CD4-positive, alpha-beta T cell treated with Interleukin-4 for 1 hour (primary cell): ENCODE data around the gene TNPO3.
"Not testable (repeated sequence)": the region's sequence is repeated elsewhere in the genome, so short reads cannot be mapped to it uniquely, and the experiment has no call there.

Experiments
- DNase-seq, 2 donors: peaks; one replicate each; pipeline ENCODE4 v3.0.0-alpha.2; 2020 to 2022

Gene TNPO3

DNA sequence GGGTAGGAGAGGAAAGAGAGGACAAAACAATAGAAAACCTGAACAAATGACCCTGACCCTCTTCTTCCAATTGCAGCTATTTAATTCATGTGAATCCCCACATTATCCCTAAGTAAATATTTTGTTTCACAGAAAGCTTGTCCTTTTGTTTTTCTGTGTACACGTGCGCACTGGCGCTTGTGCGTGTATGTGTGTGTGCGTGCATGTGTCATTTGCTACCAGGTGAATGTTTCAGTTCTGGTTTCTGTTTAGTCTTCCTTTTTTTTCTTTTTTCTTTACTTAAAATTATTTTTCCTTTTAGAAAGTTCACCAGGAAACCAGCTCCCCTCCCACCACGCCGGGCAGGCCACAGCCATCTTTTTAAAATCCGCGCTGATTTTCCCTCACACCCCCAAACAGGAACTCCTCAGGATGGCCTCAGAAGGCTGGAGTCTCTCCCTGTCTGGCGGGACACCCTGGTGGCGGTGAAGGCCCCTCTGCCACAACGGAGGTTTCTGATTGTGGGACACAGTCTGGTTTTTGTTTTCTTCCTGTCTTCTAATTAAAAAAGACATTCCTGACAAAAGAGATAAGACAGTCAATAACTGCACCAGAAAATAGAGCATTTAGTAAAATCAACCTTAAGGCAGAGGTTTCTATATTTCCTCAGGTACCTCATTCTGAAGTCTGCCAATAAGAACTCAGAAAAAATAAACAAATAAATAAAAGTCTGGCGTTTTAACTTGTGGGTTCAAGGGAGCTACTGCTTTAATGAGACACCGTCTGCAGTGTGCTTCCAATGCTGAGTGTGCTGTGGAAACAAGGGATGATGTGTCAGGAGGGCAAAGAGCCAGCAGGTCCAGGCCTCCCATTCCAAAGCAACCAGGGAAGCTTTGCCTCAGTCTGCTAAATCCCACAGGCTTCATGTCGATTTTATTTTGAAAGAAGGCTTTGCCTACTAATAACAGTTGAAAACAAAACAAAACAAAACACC lies 99.8 kb downstream of the TNPO3 start:
- DNase-seq = no peak

- DNase-seq = no peak
Measured at GRCh38 chr7:128954150-128954549, 100.8 kb downstream of the TNPO3 start.

- DNase-seq = no peak
Measured at GRCh38 chr7:128951296-128951695, 103.6 kb downstream of the TNPO3 start.

GRCh38 chr7:128948976-128949760 lies 105.7 kb downstream of the TNPO3 start:
- no peak for DNase-seq

DNA sequence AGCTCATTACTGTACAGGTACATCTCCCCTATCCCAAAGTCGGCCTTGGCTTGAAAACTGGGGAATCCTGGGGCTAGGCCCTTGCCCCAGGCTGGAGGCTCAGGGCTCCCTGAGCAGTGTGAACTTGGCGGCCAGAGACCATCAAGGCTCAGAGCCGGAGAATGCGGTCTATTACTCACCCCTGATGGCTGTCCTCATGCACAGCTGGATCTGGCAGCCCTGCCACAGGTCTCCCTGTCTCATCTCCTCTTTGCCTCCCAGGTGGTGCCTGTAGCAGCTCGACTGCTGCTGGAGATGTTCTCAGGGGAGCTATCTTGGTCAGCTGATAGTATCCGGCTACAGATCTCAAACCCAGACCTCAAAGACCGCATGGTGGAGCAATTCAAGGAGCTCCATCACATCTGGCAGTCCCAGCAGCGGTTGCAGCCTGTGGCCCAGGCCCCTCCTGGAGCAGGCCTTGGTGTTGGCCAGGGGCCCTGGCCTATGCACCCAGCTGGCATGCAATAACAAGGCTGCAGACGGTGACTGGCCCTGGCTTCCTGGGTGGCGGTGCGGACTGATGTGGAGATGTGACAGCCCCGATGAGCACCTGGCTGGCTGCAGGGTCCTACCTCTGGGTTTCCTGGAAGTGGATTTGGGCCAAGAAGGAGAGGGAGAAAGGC lies 106.5 kb downstream of the TNPO3 start:
- no peak for DNase-seq

- DNase-seq = no peak
Measured at GRCh38 chr7:128947854-128948253, 107.1 kb downstream of the TNPO3 start.

GRCh38 chr7:128946936-128947830 lies 107.7 kb downstream of the TNPO3 start:
- no peak for DNase-seq

DNA sequence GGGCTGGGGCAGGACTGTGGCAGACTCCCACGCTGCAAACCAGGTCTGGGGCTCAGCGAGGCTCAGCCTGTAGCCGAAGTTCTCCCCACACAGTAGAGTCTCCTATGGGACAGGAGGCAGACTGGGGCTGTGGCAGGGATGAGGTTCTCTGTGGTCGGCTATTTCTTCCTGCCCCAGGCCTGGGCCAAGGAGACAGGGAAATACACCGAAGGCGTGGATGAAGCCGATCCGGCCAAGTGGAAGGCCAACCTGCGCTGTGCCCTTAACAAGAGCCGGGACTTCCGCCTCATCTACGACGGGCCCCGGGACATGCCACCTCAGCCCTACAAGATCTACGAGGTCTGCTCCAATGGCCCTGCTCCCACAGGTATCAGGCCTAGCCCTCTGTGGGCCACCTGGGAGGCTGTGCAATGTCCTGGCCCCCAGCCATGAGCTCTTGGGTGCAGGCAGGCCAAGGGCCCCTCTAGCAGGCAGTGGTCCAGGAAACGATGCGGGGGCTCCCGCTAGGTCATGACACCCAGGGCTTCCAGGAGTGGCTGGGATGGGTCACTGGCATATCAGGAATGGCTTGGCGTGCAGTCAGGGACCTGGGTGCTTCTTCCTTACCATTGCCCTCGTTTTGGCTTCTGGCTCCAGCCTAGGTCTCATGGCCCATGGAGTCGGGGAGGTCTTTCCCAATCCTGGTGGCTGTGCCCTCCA lies 109.1 kb downstream of the TNPO3 start:
- no peak for DNase-seq

- DNase-seq = no peak
Measured at GRCh38 chr7:128944487-128945236, 110.2 kb downstream of the TNPO3 start.

GRCh38 chr7:128943251-128943650 lies 111.7 kb downstream of the TNPO3 start:
- not testable (repeated sequence) for DNase-seq

- no peak for DNase-seq
Measured at GRCh38 chr7:128941946-128942526, 112.9 kb downstream of the TNPO3 start.

DNA sequence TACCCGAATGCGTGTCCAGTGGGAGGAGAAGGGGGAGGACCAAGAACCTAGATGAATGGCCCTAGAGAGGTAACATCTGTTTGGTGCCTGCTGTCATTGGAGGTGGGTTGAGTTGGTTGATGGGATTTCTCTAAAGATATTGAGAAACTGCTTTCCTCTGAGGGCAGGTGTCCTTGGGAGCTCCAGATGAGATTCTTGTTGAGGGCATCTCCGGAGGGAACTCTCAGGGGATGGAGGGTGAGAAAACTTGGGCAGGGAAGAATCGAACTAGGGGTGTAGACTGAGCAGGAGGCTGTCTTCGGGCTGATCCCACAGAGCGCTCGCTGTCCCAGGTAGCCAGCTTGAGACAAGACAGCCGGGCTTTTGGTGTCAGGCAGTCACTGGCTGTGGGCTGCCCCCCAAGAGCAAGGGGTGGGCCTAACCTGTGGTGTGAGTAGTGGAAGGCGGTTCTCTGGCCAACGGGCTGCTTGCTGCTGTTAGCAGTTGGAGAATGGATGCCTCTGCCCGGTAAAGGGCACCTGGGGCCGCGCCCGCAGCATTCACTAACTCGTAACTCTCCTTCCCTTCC lies 113.5 kb downstream of the TNPO3 start:
- no peak for DNase-seq

DNA sequence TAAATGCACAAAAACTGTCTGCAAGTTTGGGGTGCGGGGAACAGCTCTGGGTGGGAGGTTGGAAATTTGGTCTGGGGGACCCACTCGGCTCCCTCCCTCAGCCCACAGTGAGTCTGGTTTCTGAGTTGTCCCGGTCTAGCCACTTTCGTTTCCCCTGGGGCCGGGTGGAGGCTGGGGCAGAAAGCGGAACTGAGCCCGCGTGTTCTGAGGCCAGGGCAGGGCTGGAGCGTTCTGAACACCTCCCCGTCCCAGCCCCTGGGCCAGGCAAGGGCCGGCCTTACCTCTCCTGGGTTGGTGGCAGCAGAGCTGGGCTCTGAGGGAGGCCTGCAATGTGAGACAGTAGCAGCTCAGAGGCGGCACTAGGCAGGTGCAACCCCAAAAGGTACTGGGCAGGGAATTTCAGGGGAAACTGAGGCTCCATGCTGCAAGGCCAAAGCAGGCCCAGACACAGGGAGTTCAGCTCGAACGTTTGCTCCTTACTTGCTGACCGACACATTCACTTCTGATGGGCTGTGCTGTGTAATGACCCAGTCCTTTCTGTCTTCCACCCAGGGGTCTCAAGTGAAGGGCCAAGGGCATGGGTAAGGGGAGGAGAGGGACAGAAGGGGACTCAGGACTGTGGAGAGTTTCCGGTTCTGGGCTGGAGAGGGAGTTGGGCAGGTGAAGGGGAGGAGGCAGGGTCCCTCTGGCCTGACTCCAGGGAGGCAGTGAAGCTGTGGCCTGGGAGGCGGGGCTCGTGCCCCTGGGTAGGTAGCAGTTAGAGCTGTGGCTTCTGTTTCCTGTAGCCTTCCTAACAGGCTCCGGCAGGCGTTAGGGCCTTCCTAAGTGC lies 114.2 kb downstream of the TNPO3 start:
- peak; percentile 22 to 81 for DNase-seq

DNA sequence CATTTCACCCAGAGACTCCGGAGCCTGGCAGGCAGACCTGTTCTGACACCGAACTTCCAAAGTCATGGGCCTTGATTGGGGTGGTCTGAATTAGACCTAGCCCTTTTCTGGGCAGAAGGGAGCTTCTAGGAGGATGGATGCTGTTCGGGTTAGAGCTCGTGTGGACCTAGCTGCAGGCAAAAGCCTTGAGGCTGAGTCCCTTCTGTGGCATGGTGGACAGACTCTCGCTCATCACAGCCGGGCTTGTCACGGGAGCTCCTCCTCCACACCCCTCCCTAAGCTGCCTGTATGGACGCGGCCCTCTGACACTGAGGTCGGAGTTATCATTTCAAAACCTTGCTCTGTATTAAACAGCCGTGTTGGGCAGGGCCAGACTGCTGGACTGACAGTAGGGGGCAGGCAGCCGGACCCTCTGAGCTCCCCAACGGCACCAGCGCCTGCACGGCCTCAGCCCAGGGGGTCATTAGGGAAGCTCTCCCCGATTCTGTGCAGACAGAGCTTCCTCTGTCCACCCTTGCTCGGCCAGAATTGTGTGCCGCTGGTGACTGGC lies 115.0 kb downstream of the TNPO3 start:
- no peak for DNase-seq

DNA sequence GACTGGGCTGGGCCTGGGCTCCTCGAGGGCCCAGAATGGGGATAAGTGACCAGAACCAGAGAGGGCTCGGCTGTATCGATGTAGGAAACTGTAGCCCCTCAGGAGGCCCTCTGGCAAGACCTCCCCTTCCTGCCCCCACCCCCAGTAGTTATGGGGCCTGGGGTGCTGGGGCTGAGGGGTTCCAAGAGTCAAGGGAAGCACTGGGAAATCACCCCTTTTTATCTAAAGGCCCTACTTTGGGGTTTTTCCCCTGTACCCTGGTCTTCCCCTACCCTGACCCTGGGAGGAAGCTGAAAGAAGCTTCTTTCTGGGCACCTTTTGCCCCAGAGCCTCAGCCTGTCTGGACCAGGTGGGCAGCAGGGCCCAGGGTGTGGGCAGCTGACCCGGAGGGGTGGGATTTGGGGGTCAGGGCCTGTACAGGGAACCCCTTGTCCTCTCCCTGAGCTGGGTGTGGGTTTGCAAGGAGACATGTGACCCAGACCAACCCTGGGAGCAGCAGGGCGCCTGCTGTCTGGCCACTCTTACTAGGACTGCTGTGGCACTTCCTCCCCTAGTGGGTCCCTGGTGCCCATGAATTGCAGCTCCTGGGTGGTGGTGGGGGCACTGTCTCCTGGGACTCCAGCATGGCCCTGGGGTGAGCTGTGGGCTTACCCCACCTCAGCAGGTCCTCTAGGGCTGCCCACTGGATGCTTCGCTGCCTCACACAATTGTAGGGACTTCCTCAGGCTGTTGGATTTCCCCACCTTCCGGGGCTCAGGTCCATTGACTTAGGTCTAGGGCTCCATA lies 115.6 kb downstream of the TNPO3 start:
- peak in 1 of 2 donors; percentile 36 for DNase-seq

DNA sequence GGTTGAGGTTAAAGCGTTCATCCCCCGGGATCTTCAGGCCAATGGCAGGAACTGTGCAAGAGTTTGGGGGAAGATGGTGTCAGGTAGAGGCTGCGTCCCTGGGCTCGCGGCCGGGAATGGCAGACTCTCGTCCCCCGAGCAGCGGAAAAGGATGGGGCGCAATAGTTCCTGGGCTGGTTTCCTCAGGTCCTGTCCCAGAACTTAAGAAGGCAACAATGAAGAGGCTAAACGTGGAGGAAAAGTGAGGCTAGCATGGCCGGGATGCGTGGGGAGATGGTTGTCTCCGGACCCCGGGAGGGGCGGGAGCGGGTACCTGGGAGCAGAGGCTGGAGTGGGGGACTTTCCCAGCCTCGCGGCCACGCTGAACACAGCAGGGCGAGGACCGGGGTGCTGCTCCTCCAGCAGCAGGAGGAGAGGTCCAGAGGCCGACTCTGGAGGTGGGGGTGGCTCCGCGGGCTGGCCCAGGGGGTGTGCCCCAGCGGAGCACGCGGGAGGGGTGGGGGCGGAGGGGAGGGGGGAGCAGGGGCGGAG lies 116.3 kb downstream of the TNPO3 start:
- no peak for DNase-seq
